HG02623 (cell line): ENCODE results near the gene BID.

Experiments used
- ATAC-seq: cut with Tn5 transposase; IDR thresholded peaks from one replicate; pipeline ENCODE4 v1.9.1; 2021; ENCODE audit warnings: moderate library complexity; ENCODE audit not compliant: unreplicated experiment

BID gene

GRCh38 chr22:17784776-17785175 is 10.5 kb upstream of the BID start:
- ATAC-seq: no peak

- ATAC-seq: no peak
These were observed 9.7 kb upstream of the BID start for GRCh38 chr22:17783773-17784480.

- ATAC-seq: no peak
These were observed 9.0 kb upstream of the BID start for GRCh38 chr22:17783312-17783711.

- ATAC-seq: no peak
These were observed 8.4 kb upstream of the BID start for GRCh38 chr22:17782621-17783020.

- ATAC-seq: no peak
These were observed 7.9 kb upstream of the BID start for GRCh38 chr22:17782158-17782557.

GRCh38 chr22:17781319-17782031 is 7.2 kb upstream of the BID start:
- no peak for ATAC-seq

- ATAC-seq: no peak
These were observed 6.6 kb upstream of the BID start for GRCh38 chr22:17780741-17781318.

GRCh38 chr22:17780116-17780740 is 6.0 kb upstream of the BID start:
- no peak for ATAC-seq

GRCh38 chr22:17779286-17780115 is 5.2 kb upstream of the BID start:
- no peak for ATAC-seq

- no peak for ATAC-seq
These were observed 4.2 kb upstream of the BID start for GRCh38 chr22:17778412-17778976.

- ATAC-seq: no peak
These were observed 3.4 kb upstream of the BID start for GRCh38 chr22:17777717-17778044.

GRCh38 chr22:17777005-17777716 is 2.9 kb upstream of the BID start:
- no peak for ATAC-seq

- no peak for ATAC-seq
These were observed 1.7 kb upstream of the BID start for GRCh38 chr22:17775781-17776465.

- ATAC-seq: no peak
These were observed 837 bp upstream of the BID start for GRCh38 chr22:17774926-17775685.

GRCh38 chr22:17773606-17774205 is 563 bp downstream of the BID start:
- peak; percentile 29 for ATAC-seq

GRCh38 chr22:17772958-17773605 is 1.2 kb downstream of the BID start:
- ATAC-seq: no peak

GRCh38 chr22:17772249-17772957 is 1.9 kb downstream of the BID start:
- no peak for ATAC-seq
